Measurements from ENCODE around the gene IZUMO4. TPM values are rescaled to one million over a fixed set of nuclear protein-coding genes. Genes with fewer than 3 reads are reported as not detected.

The IZUMO4 gene
- total and polyA plus RNA-seq, 8 donors, result 5.2 to 42.2 (median 8.1) TPM

GRCh38 chr19:2112516-2113320 lies 16.0 kb downstream of the IZUMO4 start:
- FAIRE-seq (no peak), DNase-seq (peak in 2 of 6 donors; percentile 41 to 68), ATAC-seq (no peak)
- no peak for TF ChIP-seq CTCF (IDR thresholded peaks at IDR 0.05)
- WGBS, 2 donors, result 85 to 88% methylated on average over 23 of the region's 23 CpGs
- no peak overlapping the region for H3K27ac ChIP-seq
- H3K4me1 ChIP-seq, result no peaks in the 10 kb centered on the region
- intact Hi-C loops (cut with DNase I), result no loop called here
- no peaks in the 10 kb centered on the region for H3K9me3 ChIP-seq
- no peak overlapping the region for H3K4me3 ChIP-seq
- H3K27me3 ChIP-seq, result no peaks in the 10 kb centered on the region
- H3K36me3 ChIP-seq, result peaks cover 15 to 96% (median 76%) of the 10 kb centered on the region in 3 donors

GRCh38 chr19:2113439-2114211 lies 16.9 kb downstream of the IZUMO4 start:
- ATAC-seq, result no peak
- TF ChIP-seq CTCF (IDR thresholded peaks at IDR 0.05), result no peak

GRCh38 chr19:2114218-2114617 lies 17.5 kb downstream of the IZUMO4 start:
- FAIRE-seq, result no peak
- Histone ChIP-seq H3K27ac (no peak overlapping the region), H3K4me1 (no peaks in the 10 kb centered on the region), H3K36me3 (peaks cover 15 to 93% (median 79%) of the 10 kb centered on the region in 3 donors), H3K4me3 (no peak overlapping the region), H3K9me3 (no peaks in the 10 kb centered on the region), H3K27me3 (no peaks in the 10 kb centered on the region)
- no peak for DNase-seq
- intact Hi-C loops (cut with DNase I), result no loop called here
- no peak for ATAC-seq
- 92 to 95% methylated on average over 9 of the region's 9 CpGs for WGBS, 2 donors
- no peak for TF ChIP-seq CTCF (IDR thresholded peaks at IDR 0.05)

More at GRCh38 chr19:2113439-2114211, 16.9 kb downstream of the IZUMO4 start:
- DNase-seq (no peak), FAIRE-seq (no peak)
- 94 to 95% methylated on average over 24 of the region's 24 CpGs for WGBS, 2 donors
- no peak overlapping the region for H3K4me3 ChIP-seq
- H3K27me3 ChIP-seq, result no peaks in the 10 kb centered on the region
- no peak overlapping the region for H3K27ac ChIP-seq
- H3K4me1 ChIP-seq, result no peaks in the 10 kb centered on the region
- H3K9me3 ChIP-seq, result no peaks in the 10 kb centered on the region
- peaks cover 15 to 94% (median 82%) of the 10 kb centered on the region in 3 donors for H3K36me3 ChIP-seq
- intact Hi-C loops (cut with DNase I), result no loop called here

- no peak for ATAC-seq
- H3K27ac ChIP-seq, result no peak overlapping the region
- WGBS, 2 donors, result 94 to 96% methylated on average over 21 of the region's 21 CpGs
- peaks cover 13 to 91% (median 75%) of the 10 kb centered on the region in 3 donors for H3K36me3 ChIP-seq
- intact Hi-C loops (cut with DNase I), result no loop called here
- no peak for FAIRE-seq
- H3K4me1 ChIP-seq, result no peaks in the 10 kb centered on the region
- H3K27me3 ChIP-seq, result no peaks in the 10 kb centered on the region
- TF ChIP-seq CTCF (IDR thresholded peaks at IDR 0.05), result no peak
- no peak overlapping the region for H3K4me3 ChIP-seq
- peak in 2 of 6 donors; percentile 29 to 47 for DNase-seq
- no peaks in the 10 kb centered on the region for H3K9me3 ChIP-seq
Measured at GRCh38 chr19:2114821-2115220, 18.1 kb downstream of the IZUMO4 start.

All from pancreas (tissue), 10 donors.